Activated gamma-delta T cell treated with Interleukin-2 at 50 U/mL for 16 hours (primary cell): ENCODE results near the gene NFE2L1.
"Not testable (repeated sequence)": the region's sequence is repeated elsewhere in the genome, so short reads cannot be mapped to it uniquely, and the experiment has no call there.

Experiments
- DNase-seq: peaks from one replicate; pipeline ENCODE4 v3.0.0-alpha.2; 2020

The NFE2L1 gene

GRCh38 chr17:48047741-48048383, at the start of gene NFE2L1:
Gene NFE2L1, plus strand, starts transcription at chr17:48048359. Its CDS starts 2,760 bp downstream, at chr17:48051119.
- DNase-seq = peak; percentile 97

- no peak for DNase-seq
Measured at GRCh38 chr17:47999582-47999981, 48.6 kb upstream of the NFE2L1 start.

GRCh38 chr17:48001197-48001596, 47.0 kb upstream of the NFE2L1 start:
- DNase-seq = no peak

- not testable (repeated sequence) for DNase-seq
Measured at GRCh38 chr17:48001657-48002056, 46.5 kb upstream of the NFE2L1 start.

GRCh38 chr17:48002266-48002915, 45.8 kb upstream of the NFE2L1 start:
- DNase-seq = no peak

GRCh38 chr17:48002916-48003416, 45.2 kb upstream of the NFE2L1 start:
- DNase-seq = no peak

GRCh38 chr17:48003417-48004151, 44.6 kb upstream of the NFE2L1 start:
- no peak for DNase-seq

- DNase-seq = no peak
Measured at GRCh38 chr17:48004983-48005382, 43.2 kb upstream of the NFE2L1 start.

- no peak for DNase-seq
Measured at GRCh38 chr17:48006936-48007709, 41.0 kb upstream of the NFE2L1 start.

GRCh38 chr17:48010193-48010592, 38.0 kb upstream of the NFE2L1 start:
- no peak for DNase-seq

- DNase-seq = peak; percentile 16
Measured at GRCh38 chr17:48011405-48012150, 36.6 kb upstream of the NFE2L1 start.

- peak; percentile 52 for DNase-seq
Measured at GRCh38 chr17:48012151-48012520, 36.0 kb upstream of the NFE2L1 start.

GRCh38 chr17:48012654-48013053, 35.5 kb upstream of the NFE2L1 start:
- no peak for DNase-seq

- DNase-seq = no peak
Measured at GRCh38 chr17:48013876-48014594, 34.1 kb upstream of the NFE2L1 start.

GRCh38 chr17:48014595-48015111, 33.5 kb upstream of the NFE2L1 start:
- DNase-seq = no peak

GRCh38 chr17:48016112-48016511, 32.0 kb upstream of the NFE2L1 start:
- no peak for DNase-seq

- not testable (repeated sequence) for DNase-seq
Measured at GRCh38 chr17:48017817-48018158, 30.4 kb upstream of the NFE2L1 start.

- DNase-seq = no peak
Measured at GRCh38 chr17:48021934-48022333, 26.2 kb upstream of the NFE2L1 start.

- no peak for DNase-seq
Measured at GRCh38 chr17:48022901-48023300, 25.3 kb upstream of the NFE2L1 start.

GRCh38 chr17:48023400-48024148, 24.6 kb upstream of the NFE2L1 start:
- DNase-seq = peak; percentile 16
